Kidney epithelial cell (primary cell): ENCODE data around the gene MCM10. TPM values are rescaled to one million over a fixed set of nuclear protein-coding genes. Genes with fewer than 3 reads are reported as not detected.

Source experiments
- DNase-seq: peaks from one replicate; pipeline ENCODE4 v3.0.0-alpha.2; 2010; ENCODE audit warnings: low read depth
- H3K27me3 ChIP-seq: 2 replicates; pipeline ENCODE4 v1.6.0; 2011; ENCODE audit warnings: low read length; ENCODE audit not compliant: control insufficient read depth, insufficient read depth
- H3K36me3 ChIP-seq: 2 replicates; pipeline ENCODE4 v1.5.1; 2011; ENCODE audit warnings: low read length; ENCODE audit not compliant: control insufficient read depth, insufficient read depth
- H3K4me3 ChIP-seq: 2 replicates; pipeline ENCODE4 v1.5.1; 2011; ENCODE audit warnings: low read depth, mild to moderate bottlenecking, control low read depth, low read length
- CTCF ChIP-seq: IDR thresholded peaks from 2 replicates; pipeline ENCODE4 v1.5.1; 2011; ENCODE audit warnings: mild to moderate bottlenecking, moderate library complexity, low read length, control low read depth, inconsistent platforms; ENCODE audit not compliant: insufficient read depth, poor library complexity, severe bottlenecking
- total RNA-seq: library from RNA; depleted of rRNA; stranded (reverse); fragments of >200 nt; gene quantifications from 2 replicates; pipeline ENCODE4 v1.2.3, GENCODE V29; 2015

MCM10 gene
- total RNA-seq, 1 donor from 2014 or later, result 2.4 TPM

GRCh38 chr10:13247246-13247645 lies 85.9 kb downstream of the MCM10 start:
- Histone ChIP-seq H3K27me3 (peaks cover 2% of the 10 kb centered on the region), H3K36me3 (no peaks in the 10 kb centered on the region), H3K4me3 (no peak overlapping the region)
- no peak for TF ChIP-seq CTCF
- no peak for DNase-seq

DNA sequence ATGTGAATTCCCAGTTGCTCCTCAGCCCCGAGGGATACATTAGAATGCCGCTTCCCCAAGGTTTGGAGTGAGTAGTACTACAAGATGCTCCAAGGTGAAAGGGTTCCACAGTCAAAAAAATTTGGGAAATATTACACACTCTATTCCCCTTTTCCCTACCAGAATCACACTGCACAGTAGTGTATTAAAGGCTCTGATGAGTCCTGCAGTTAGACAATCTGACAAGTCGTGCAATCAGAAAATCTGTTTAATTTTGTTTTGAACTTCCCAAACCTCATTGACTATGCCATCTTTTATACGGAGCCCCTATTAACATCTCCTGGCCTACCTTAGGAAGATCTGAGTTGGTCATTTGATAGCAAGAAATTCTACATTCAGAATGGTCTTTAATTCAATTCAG lies 86.4 kb downstream of the MCM10 start:
- DNase-seq, result no peak
- peaks cover 2% of the 10 kb centered on the region for H3K27me3 ChIP-seq
- TF ChIP-seq CTCF, result no peak

DNA sequence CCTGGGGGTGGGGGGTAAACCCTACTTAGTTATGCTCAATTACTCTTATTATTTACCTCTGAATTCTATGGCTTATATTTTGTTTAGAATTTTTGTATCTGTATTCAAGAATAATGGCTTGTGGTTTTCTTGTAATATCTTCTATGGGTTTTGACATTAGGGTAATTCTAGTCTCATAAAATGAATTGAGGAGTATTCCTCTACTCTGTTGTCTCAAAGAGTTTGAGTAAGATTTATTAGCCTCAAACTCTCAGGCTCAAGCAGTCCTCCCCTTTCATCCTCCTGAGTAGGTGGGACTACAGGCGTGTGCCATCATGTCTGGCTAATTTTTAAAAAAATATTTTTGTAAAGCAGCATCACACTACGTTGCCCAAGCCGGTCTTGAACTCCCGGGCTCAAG lies 92.4 kb downstream of the MCM10 start:
- TF ChIP-seq CTCF, result no peak
- no peak for DNase-seq
- H3K36me3 ChIP-seq, result no peaks in the 10 kb centered on the region
- H3K27me3 ChIP-seq, result no peaks in the 10 kb centered on the region
- no peak overlapping the region for H3K4me3 ChIP-seq

More for the DNA sequence above, 86.4 kb downstream of the MCM10 start:
- Histone ChIP-seq H3K36me3 (no peaks in the 10 kb centered on the region), H3K4me3 (no peak overlapping the region)

DNA sequence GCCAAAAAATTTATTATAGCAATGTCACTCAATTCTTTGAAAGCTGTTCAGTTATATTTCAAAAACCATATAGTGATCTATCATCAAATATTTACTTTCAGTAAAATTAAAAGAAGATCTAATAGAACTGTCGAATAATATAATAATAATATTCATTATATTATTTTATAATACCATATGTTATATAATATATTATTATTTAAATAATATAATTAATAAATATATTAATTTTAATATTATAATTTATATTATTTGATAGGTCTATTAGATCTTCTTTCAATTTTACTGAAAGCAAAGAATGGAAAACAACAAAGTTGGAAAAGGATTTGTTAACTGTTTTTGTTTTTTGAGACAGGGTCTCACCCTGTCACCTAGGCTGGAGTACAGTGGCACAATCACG lies 95.3 kb downstream of the MCM10 start:
- no peaks in the 10 kb centered on the region for H3K36me3 ChIP-seq
- TF ChIP-seq CTCF, result no peak
- no peaks in the 10 kb centered on the region for H3K27me3 ChIP-seq
- DNase-seq, result no peak
- H3K4me3 ChIP-seq, result no peak overlapping the region

- TF ChIP-seq CTCF, result no peak
- H3K27me3 ChIP-seq, result no peaks in the 10 kb centered on the region
- no peak overlapping the region for H3K4me3 ChIP-seq
- no peak for DNase-seq
- H3K36me3 ChIP-seq, result no peaks in the 10 kb centered on the region
Observed at GRCh38 chr10:13257621-13258140, 96.3 kb downstream of the MCM10 start.

Other genes starting within 250 kb of the MCM10 start
- gene CCDC3, start 159.8 kb upstream of the MCM10 start, total RNA-seq, result 0.14 and 0.17 TPM in 2 replicates
- gene OPTN, start 61.4 kb upstream of the MCM10 start, total RNA-seq, result 108 and 114 TPM in 2 replicates
- gene UCMA, start 72.8 kb downstream of the MCM10 start, total RNA-seq, result not detected in 2 replicates
- gene PHYH, start 138.5 kb downstream of the MCM10 start, total RNA-seq, result 15.8 and 28.6 TPM in 2 replicates
- gene SEPHS1, start 186.7 kb downstream of the MCM10 start, total RNA-seq, result 48.9 and 56.8 TPM in 2 replicates